Adrenal gland (tissue), 5 donors: ENCODE results near the gene AMZ1.

Experiments
- POLR2A ChIP-seq, 2 donors: fragments of 450-650 bp; IDR thresholded peaks; one replicate each; pipeline ENCODE4 v1.6.1; 2017; ENCODE audit warnings: antibody characterized with exemption in 2 of 2, mild to moderate bottlenecking in 2 of 2, moderate library complexity in 1 of 2
- TF ChIP-seq, protein P1 (sequence below), 6 experiments: fragments of 450-650 bp in 4 of 6; fragments of 200-600 bp in 2 of 6; sonication (generic) in 1 of 6; IDR thresholded peaks; 1 replicate in 5 of 6; 2 replicates in 1 of 6; pipeline versions ENCODE4 v1.5.1 to v1.8.0; 2016 to 2021; ENCODE audit warnings: antibody characterized with exemption in 6 of 6, mild to moderate bottlenecking in 2 of 6, moderate library complexity in 1 of 6
- donor health status: DM: no; HTN: no; CAD: no.

DNA sequence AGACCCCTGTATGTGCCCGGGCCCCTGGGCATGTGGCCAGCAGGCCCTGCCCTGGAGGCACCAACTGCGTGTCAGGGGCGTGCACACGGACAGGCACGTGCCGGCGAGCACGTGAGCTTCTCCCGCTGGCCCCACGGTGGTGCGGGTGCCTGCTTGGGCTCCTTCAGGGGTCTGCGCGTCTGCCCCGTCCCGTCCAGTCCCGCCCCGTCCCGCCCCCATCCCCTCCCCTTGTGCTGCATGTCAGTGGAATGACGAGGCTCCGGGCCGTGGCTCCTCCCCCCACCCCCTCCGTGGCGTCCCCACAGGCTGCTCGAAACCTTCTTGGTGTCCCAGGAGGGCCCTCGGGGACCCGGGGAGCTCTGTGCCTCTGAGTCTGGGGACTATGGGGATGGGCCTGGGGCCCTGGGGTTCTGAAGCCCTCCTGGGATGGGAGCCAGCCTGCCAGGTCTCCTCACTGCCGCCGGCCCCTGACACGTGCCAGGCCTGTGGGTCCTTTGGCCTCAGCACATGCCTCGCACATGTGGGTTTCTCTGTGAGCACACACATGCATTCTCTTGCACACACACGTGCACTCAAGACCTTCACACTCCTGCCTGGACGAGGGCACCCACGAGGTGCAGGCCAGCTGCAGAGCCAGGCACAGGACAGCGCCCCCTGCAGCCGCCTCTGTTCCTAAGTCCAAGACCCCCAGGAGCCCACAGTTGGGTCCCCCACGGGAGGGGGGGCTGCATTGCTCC, 27.5 kb upstream of the AMZ1 start:
- TF ChIP-seq, protein P1, sequence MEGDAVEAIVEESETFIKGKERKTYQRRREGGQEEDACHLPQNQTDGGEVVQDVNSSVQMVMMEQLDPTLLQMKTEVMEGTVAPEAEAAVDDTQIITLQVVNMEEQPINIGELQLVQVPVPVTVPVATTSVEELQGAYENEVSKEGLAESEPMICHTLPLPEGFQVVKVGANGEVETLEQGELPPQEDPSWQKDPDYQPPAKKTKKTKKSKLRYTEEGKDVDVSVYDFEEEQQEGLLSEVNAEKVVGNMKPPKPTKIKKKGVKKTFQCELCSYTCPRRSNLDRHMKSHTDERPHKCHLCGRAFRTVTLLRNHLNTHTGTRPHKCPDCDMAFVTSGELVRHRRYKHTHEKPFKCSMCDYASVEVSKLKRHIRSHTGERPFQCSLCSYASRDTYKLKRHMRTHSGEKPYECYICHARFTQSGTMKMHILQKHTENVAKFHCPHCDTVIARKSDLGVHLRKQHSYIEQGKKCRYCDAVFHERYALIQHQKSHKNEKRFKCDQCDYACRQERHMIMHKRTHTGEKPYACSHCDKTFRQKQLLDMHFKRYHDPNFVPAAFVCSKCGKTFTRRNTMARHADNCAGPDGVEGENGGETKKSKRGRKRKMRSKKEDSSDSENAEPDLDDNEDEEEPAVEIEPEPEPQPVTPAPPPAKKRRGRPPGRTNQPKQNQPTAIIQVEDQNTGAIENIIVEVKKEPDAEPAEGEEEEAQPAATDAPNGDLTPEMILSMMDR (IDR thresholded peaks at IDR 0.05): peak in 1 of 6 experiments; percentile 6
- TF ChIP-seq POLR2A (IDR thresholded peaks at IDR 0.05): no peak
